Activated naive CD8-positive, alpha-beta T cell treated with anti-CD3 and anti-CD28 coated beads, Interleukin-2, amount 50 U/mL, for 16 hours (primary cell): Measurements from ENCODE around the gene GPATCH2L.

Experiments used
- DNase-seq: peaks from one replicate; pipeline ENCODE4 v3.0.0-alpha.2; 2020; ENCODE audit warnings: low read depth, low spot score

GPATCH2L gene

GRCh38 chr14:76136476-76137110 lies 15.1 kb upstream of the GPATCH2L start:
- DNase-seq, result no peak

DNA sequence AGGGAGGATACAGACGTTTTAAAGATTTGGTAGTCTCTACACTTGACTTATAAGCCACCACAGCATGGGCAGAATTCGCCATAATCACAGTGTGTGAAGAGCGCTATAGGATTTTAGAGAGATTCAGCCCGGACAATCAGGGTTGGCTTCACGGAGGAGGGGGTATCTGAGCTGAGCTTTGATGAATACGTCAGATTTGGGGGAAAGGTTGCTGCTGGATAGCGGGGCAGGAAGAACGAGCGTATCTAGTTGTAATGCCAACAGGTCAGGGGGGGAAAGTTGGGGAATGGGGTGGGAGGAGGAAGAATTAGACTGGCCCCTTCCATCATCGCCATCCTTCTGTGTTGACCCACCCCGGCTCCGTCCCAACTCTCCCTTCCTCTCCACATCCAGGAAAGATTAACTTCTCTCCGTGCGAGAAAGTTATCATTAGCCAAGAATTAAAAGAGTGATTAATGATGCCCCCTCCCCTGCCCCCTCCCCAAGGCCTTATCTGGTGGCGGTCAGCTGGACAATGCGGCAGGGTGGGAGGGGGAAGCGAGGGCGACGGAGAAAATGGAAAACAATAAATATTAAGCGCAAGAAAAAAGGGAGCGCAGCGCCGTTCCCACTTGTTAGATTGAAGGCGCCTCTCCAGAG lies 13.5 kb upstream of the GPATCH2L start:
- DNase-seq, result no peak

GRCh38 chr14:76138758-76139723 lies 12.7 kb upstream of the GPATCH2L start:
- DNase-seq, result no peak

DNA sequence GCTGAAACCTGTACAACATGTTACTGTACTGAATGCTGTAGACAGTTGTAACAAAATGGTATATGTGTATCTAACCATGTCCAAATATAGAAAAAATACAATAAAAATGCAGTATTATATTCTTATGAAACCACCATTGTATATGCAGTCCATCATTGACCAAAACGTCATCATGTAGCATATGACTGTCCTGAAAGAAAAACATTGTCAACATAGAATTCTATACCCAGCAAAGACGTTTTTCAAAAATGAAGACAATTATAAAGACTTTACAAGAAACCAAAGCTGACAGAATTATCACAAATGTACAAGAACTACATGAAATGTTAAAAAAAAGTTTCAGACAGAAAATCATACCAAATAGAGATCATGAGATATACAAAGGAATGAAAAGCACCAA lies 8.1 kb upstream of the GPATCH2L start:
- no peak for DNase-seq

GRCh38 chr14:76146976-76147375 lies 4.7 kb upstream of the GPATCH2L start:
- no peak for DNase-seq

DNA sequence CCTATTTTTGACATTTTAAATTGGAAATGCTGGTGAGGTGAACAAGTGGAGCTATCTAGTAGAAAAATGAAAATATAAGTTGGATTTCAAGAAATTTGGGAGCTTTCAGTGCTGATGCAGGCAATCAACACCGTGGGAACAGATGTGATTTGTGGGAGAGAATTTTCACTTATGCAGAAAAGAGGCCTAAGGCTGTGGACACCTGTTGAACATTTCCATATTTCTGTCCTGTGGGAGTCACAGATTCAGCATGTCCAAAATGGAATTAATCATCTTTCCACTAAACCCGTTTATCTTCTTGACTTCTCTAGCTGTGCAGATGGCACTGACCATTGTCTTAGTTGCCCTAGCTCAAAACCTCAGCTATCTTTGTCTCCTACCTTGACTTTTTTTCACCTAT lies 2.5 kb upstream of the GPATCH2L start:
- no peak for DNase-seq

- peak; percentile 58 for DNase-seq
These were observed 585 bp downstream of the GPATCH2L start for GRCh38 chr14:76152333-76152681.

- DNase-seq, result no peak
These were observed 2.2 kb downstream of the GPATCH2L start for GRCh38 chr14:76153919-76154318.

GRCh38 chr14:76154539-76155126 lies 2.9 kb downstream of the GPATCH2L start:
- DNase-seq, result no peak

DNA sequence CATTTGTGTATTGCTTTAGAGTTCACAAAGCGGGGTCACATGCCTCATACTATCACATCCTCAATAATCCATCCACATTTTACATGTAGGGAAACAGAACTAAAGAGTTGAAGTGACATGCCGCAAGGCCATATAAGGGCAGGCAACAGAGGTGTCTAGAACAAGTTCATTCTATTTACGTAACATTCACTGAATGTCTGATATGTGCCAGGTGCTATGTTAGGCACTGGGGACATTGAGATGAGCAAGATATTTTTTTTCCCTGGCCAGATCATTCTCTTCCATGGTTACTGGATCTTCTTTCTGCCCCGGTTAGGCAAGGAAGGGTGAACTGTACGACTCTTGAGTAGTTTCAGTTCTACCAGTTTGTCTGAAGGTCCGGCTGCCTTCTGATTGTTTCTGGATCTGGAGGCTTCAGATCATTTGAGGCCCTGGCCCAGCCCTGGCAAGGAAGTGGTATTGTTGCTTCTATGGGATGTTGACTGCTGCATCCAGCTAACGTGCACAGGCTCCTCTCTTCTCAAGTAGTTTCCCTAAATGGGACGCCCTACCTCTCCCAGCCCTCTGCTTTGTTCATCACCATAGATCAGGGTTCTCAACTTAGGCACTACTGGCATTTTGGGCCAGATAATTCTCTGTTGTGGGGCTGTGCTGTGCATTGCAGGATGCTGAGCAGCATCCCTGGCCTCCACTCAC lies 12.1 kb downstream of the GPATCH2L start:
- no peak for DNase-seq

DNA sequence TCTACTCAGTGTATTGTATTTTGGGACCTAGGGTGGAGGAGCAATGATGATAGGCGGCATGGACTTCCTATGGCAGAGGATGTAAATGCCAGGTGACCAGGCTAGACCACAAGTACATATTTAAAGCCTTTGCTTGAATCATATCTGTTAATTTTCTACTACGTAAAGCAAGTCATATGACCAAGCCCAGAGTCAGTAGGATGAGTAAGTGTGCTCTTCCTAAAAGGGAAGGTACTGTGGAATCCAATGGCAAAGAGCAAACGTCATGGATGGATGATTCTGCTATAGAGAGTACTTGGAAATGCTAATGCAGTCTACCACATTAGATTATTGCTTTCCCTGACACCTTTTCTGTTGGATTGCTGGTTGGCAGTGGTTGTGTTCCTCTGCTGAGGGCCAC lies 16.8 kb downstream of the GPATCH2L start:
- DNase-seq, result no peak

- DNase-seq, result no peak
These were observed 18.1 kb downstream of the GPATCH2L start for GRCh38 chr14:76169776-76170175.

DNA sequence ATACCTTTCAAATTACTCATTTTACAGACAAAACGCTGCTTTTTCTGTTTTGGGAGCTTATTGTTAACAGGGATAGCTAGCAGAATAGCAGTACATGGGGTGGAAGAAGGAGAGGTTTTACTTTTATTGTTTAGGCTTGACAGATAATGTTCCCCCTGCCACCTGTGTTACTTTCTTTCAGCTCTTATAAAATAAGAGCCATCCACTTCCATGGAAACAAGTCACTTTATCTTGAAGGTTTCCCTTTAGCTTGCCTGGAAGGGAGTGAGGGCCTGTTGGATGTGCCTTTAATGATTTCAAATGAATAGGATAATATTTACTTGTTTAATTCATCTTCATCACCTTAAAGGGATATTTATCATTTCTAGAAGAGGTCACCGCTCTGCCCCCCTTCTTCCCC lies 23.3 kb downstream of the GPATCH2L start:
- no peak for DNase-seq

- no peak for DNase-seq
These were observed 24.2 kb downstream of the GPATCH2L start for GRCh38 chr14:76175942-76176341.

DNA sequence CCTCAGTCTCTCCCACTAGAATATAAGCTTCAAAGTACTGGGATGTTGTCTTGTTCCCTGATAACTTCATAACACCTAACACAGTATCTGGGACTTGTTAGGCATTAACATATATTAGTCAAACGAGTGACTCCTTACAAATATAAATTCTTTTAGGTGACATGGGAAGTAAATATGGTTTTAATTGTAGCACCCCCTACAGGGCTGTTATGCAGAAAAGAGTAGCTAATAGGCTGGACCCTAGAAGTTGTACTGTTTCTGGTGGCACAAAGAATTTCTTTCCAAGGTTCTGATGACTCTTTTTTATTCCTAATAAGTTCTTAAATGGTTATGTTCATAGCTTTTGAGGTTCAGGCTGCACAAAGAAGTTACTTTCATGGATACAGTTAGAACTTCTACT lies 29.8 kb downstream of the GPATCH2L start:
- no peak for DNase-seq

- no peak for DNase-seq
These were observed 34.7 kb downstream of the GPATCH2L start for GRCh38 chr14:76186308-76187027.

- DNase-seq, result no peak
These were observed 39.6 kb downstream of the GPATCH2L start for GRCh38 chr14:76191297-76191696.

DNA sequence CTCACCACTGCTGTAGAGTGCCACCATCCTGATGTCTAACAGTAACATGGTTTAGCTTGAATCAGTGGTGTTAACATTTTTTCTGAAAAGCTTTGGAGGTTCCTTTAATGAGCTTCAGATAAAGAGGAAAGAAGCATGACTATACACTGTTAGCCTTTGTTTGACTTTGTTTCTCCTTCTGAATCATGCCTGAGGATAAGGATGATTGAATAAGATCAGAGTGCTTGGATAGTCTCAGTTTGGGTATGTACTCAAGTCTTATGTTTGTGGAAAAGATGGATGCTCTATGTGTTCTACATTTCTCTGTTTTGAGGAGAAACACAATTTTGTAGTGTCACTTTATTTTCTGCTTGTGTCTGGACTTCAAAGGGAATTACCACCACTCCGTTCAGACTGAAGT lies 42.0 kb downstream of the GPATCH2L start:
- DNase-seq, result no peak

- no peak for DNase-seq
These were observed 42.6 kb downstream of the GPATCH2L start for GRCh38 chr14:76194327-76194726.

DNA sequence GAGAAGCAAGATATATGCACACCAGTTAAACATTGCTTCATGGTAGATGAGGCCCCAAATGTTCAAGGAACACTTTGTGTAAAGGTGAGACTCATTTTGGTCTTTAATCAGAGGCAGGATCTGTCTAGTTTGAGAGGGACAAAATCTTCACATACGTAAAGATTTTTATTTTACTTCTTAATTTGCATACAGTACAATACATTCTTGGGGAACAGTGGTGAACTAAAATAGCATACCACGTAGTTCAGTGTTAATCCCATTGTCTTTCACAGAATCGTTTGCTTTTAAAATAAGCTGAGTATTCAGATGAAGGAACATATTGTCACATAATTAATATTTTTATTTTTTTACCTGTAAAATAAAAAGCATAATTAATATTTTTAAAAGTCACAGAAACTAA lies 43.3 kb downstream of the GPATCH2L start:
- DNase-seq, result no peak
